ENCODE results near the gene PROK1. TPM values are rescaled to one million over a fixed set of nuclear protein-coding genes. Genes with fewer than 3 reads are reported as not detected.

Gene PROK1
- total RNA-seq, 1 donor, result not detected

GRCh38 chr1:110443451-110443850 lies 7.5 kb upstream of the PROK1 start:
- no peaks in the 10 kb centered on the region for H3K4me1 ChIP-seq (ENCODE audit: insufficient read depth, low read length)
- no peaks in the 10 kb centered on the region for H3K27me3 ChIP-seq (ENCODE audit: insufficient read depth, low read length)
- no peaks in the 10 kb centered on the region for H3K9me3 ChIP-seq (ENCODE audit: low read depth, low read length)
- H3K4me3 ChIP-seq (ENCODE audit: low read length), result no peak overlapping the region

GRCh38 chr1:110444561-110444960 lies 6.4 kb upstream of the PROK1 start:
- H3K27me3 ChIP-seq (ENCODE audit: insufficient read depth, low read length), result no peaks in the 10 kb centered on the region
- H3K9me3 ChIP-seq (ENCODE audit: low read depth, low read length), result no peaks in the 10 kb centered on the region
- no peak overlapping the region for H3K4me3 ChIP-seq (ENCODE audit: low read length)
- no peaks in the 10 kb centered on the region for H3K4me1 ChIP-seq (ENCODE audit: insufficient read depth, low read length)

GRCh38 chr1:110449661-110450651 lies 993 bp upstream of the PROK1 start:
- no peaks in the 10 kb centered on the region for H3K9me3 ChIP-seq (ENCODE audit: low read depth, low read length)
- H3K4me3 ChIP-seq (ENCODE audit: low read length), result no peak overlapping the region
- H3K27me3 ChIP-seq (ENCODE audit: insufficient read depth, low read length), result no peaks in the 10 kb centered on the region
- H3K4me1 ChIP-seq (ENCODE audit: insufficient read depth, low read length), result no peaks in the 10 kb centered on the region

- Histone ChIP-seq H3K4me3 (ENCODE audit: low read length) (no peak overlapping the region), H3K27me3 (ENCODE audit: insufficient read depth, low read length) (no peaks in the 10 kb centered on the region), H3K9me3 (ENCODE audit: low read depth, low read length) (no peaks in the 10 kb centered on the region), H3K4me1 (ENCODE audit: insufficient read depth, low read length) (no peaks in the 10 kb centered on the region)
Measured at GRCh38 chr1:110452330-110452729, 1.4 kb downstream of the PROK1 start.

- no peaks in the 10 kb centered on the region for H3K4me1 ChIP-seq (ENCODE audit: insufficient read depth, low read length)
- H3K9me3 ChIP-seq (ENCODE audit: low read depth, low read length), result no peaks in the 10 kb centered on the region
- no peaks in the 10 kb centered on the region for H3K27me3 ChIP-seq (ENCODE audit: insufficient read depth, low read length)
- H3K4me3 ChIP-seq (ENCODE audit: low read length), result no peak overlapping the region
Measured at GRCh38 chr1:110453829-110454228, 2.9 kb downstream of the PROK1 start.

- Histone ChIP-seq H3K27me3 (ENCODE audit: insufficient read depth, low read length) (no peaks in the 10 kb centered on the region), H3K9me3 (ENCODE audit: low read depth, low read length) (no peaks in the 10 kb centered on the region), H3K4me1 (ENCODE audit: insufficient read depth, low read length) (no peaks in the 10 kb centered on the region), H3K4me3 (ENCODE audit: low read length) (no peak overlapping the region)
Measured at GRCh38 chr1:110454328-110454727, 3.4 kb downstream of the PROK1 start.

- no peaks in the 10 kb centered on the region for H3K4me1 ChIP-seq (ENCODE audit: insufficient read depth, low read length)
- no peaks in the 10 kb centered on the region for H3K9me3 ChIP-seq (ENCODE audit: low read depth, low read length)
- H3K27me3 ChIP-seq (ENCODE audit: insufficient read depth, low read length), result no peaks in the 10 kb centered on the region
- H3K4me3 ChIP-seq (ENCODE audit: low read length), result no peak overlapping the region
Measured at GRCh38 chr1:110455151-110455550, 4.2 kb downstream of the PROK1 start.

- no peaks in the 10 kb centered on the region for H3K9me3 ChIP-seq (ENCODE audit: low read depth, low read length)
- H3K4me3 ChIP-seq (ENCODE audit: low read length), result no peak overlapping the region
- no peaks in the 10 kb centered on the region for H3K4me1 ChIP-seq (ENCODE audit: insufficient read depth, low read length)
- no peaks in the 10 kb centered on the region for H3K27me3 ChIP-seq (ENCODE audit: insufficient read depth, low read length)
Measured at GRCh38 chr1:110457206-110457605, 6.3 kb downstream of the PROK1 start.

GRCh38 chr1:110460253-110461220 lies 9.6 kb downstream of the PROK1 start:
- H3K4me1 ChIP-seq (ENCODE audit: insufficient read depth, low read length), result no peaks in the 10 kb centered on the region
- H3K9me3 ChIP-seq (ENCODE audit: low read depth, low read length), result no peaks in the 10 kb centered on the region
- H3K27me3 ChIP-seq (ENCODE audit: insufficient read depth, low read length), result no peaks in the 10 kb centered on the region
- no peak overlapping the region for H3K4me3 ChIP-seq (ENCODE audit: low read length)

GRCh38 chr1:110462093-110462492 lies 11.1 kb downstream of the PROK1 start:
- no peak overlapping the region for H3K4me3 ChIP-seq (ENCODE audit: low read length)
- no peaks in the 10 kb centered on the region for H3K9me3 ChIP-seq (ENCODE audit: low read depth, low read length)
- no peaks in the 10 kb centered on the region for H3K27me3 ChIP-seq (ENCODE audit: insufficient read depth, low read length)
- H3K4me1 ChIP-seq (ENCODE audit: insufficient read depth, low read length), result no peaks in the 10 kb centered on the region

- Histone ChIP-seq H3K4me3 (ENCODE audit: low read length) (no peak overlapping the region), H3K4me1 (ENCODE audit: insufficient read depth, low read length) (no peaks in the 10 kb centered on the region), H3K27me3 (ENCODE audit: insufficient read depth, low read length) (no peaks in the 10 kb centered on the region), H3K9me3 (ENCODE audit: low read depth, low read length) (no peaks in the 10 kb centered on the region)
Measured at GRCh38 chr1:110462964-110463363, 12.0 kb downstream of the PROK1 start.

- Histone ChIP-seq H3K4me3 (ENCODE audit: low read length) (no peak overlapping the region), H3K4me1 (ENCODE audit: insufficient read depth, low read length) (no peaks in the 10 kb centered on the region), H3K27me3 (ENCODE audit: insufficient read depth, low read length) (no peaks in the 10 kb centered on the region), H3K9me3 (ENCODE audit: low read depth, low read length) (no peaks in the 10 kb centered on the region)
Measured at GRCh38 chr1:110463725-110464124, 12.8 kb downstream of the PROK1 start.

- H3K4me3 ChIP-seq (ENCODE audit: low read length), result no peak overlapping the region
- H3K9me3 ChIP-seq (ENCODE audit: low read depth, low read length), result no peaks in the 10 kb centered on the region
- no peaks in the 10 kb centered on the region for H3K27me3 ChIP-seq (ENCODE audit: insufficient read depth, low read length)
- no peaks in the 10 kb centered on the region for H3K4me1 ChIP-seq (ENCODE audit: insufficient read depth, low read length)
Measured at GRCh38 chr1:110464340-110464739, 13.4 kb downstream of the PROK1 start.

- no peaks in the 10 kb centered on the region for H3K9me3 ChIP-seq (ENCODE audit: low read depth, low read length)
- H3K27me3 ChIP-seq (ENCODE audit: insufficient read depth, low read length), result no peaks in the 10 kb centered on the region
- H3K4me1 ChIP-seq (ENCODE audit: insufficient read depth, low read length), result no peaks in the 10 kb centered on the region
- H3K4me3 ChIP-seq (ENCODE audit: low read length), result no peak overlapping the region
Measured at GRCh38 chr1:110465038-110465813, 14.3 kb downstream of the PROK1 start.

All from mononuclear cell (primary cell).